NCI-H2107 (cell line): ENCODE data around the gene ANO7.

Experiments
- DNase-seq: peaks from one replicate; lab custom pipeline; 2025; lab: John Stamatoyannopoulos, UW

The ANO7 gene

GRCh38 chr2:241208058-241208457 is 19.6 kb downstream of the ANO7 start:
- no peak for DNase-seq

DNA sequence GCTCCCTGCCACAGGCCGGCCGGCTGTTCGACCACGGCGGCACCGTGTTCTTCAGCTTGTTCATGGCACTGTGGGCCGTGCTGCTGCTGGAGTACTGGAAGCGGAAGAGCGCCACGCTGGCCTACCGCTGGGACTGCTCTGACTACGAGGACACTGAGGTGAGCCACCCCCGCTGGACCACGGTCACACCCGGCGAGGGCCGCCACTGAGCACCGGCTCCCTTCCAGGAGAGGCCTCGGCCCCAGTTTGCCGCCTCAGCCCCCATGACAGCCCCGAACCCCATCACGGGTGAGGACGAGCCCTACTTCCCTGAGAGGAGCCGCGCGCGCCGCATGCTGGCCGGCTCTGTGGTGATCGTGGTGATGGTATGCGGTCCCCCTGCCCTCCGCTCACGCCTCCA is 20.8 kb downstream of the ANO7 start:
- DNase-seq: no peak

DNA sequence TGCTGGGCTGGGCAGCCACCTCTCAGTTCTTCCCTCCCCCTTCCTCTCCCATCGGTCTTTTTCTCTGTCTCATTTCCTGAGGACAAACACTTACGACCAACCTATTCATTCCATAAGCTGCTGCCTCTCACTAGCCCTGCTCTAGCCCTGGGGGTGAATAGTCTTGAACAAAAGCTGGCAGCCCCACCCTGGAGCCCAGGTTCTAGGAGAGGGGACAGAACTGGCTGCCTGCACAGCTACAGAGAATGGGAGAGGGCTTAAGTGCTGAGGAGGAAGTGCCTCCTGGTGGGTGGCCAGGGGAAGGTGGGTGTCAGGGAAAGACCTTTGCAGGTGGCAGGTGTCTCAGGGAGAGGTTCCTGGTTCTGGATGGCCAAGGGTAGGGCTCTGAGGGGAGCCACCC is 22.8 kb downstream of the ANO7 start:
- DNase-seq: no peak

DNA sequence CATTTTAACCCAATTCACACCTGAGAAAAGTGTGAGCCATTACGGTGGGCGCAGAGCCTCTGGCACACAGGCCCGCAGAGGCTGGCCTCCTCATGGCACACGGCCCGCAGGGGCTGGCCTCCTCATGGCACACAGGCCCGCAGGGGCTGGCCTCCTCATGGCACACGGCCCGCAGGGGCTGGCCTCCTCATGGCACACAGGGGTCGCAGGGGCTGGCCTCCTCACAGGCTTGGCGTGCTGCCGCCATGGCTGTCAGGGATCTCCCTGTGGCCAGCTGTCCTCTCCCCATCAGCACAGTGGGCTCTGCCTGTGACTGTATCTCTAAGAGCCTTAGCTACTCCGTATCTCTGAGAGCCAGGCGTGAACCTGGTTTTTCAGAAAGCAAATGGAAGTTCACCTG is 24.6 kb downstream of the ANO7 start:
- DNase-seq: no peak

GRCh38 chr2:241213567-241213966 is 25.1 kb downstream of the ANO7 start:
- no peak for DNase-seq

GRCh38 chr2:241214209-241214608 is 25.7 kb downstream of the ANO7 start:
- no peak for DNase-seq

- no peak for DNase-seq
Observed at GRCh38 chr2:241214766-241215165, 26.3 kb downstream of the ANO7 start.

- DNase-seq: no peak
Observed at GRCh38 chr2:241215421-241215820, 26.9 kb downstream of the ANO7 start.

DNA sequence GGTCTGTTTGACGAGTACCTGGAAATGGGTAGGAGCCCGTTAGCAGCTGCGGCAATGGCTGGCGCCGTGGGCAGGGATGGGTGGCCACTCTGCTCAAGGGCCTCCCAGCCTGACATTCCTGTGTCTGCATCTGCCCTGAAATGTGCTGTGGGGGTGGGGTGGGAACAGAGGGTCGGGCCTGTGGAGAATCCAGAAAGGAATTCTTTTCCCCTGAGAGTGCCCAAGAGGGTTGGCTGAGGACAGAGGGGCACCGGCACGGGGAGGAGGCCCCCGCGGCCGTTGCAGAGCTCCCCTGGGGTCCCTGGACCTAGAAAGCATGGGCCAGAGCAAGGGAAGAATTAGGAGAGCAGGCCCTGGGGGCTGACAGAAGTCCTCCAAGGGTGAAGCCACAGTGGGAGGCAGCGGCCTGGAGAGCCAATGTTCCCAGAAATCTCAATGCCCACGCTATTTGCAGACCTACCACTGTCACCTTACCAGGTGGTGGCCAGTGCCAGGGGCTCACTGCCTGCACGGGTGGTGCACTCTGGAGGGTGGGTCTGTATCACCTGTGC is 27.8 kb downstream of the ANO7 start:
- DNase-seq: no peak

DNA sequence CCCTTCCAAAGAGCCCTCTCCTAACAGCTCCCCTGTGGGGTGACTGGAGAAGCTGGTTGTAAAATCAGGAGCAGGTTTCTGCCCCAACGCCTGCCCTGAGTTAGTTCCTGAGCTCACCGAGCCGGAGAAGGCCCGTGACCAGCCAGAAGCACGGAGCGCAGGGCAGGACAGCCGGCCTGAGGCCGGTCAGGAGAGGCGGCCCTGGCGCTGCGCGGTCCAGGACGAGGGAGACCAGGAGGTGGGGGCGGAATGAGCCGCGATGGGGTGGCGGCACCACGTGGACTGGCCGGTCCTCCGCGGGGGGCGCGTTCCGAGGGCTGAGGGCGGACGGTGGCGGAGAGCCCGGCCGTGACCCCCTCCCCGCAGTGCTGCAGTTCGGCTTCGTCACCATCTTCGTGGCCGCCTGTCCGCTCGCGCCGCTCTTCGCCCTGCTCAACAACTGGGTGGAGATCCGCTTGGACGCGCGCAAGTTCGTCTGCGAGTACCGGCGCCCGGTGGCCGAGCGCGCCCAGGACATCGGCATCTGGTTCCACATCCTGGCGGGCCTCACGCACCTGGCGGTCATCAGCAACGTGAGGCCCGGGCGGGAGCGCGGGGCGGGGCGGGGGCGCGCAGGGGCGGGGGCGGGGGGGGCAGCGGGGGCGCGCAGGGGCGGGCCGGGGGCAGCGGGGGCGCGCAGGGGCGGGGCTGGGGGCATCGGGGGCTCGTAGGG is 29.0 kb downstream of the ANO7 start:
- no peak for DNase-seq

- no peak for DNase-seq
Observed at GRCh38 chr2:241218131-241219029, 29.9 kb downstream of the ANO7 start.

DNA sequence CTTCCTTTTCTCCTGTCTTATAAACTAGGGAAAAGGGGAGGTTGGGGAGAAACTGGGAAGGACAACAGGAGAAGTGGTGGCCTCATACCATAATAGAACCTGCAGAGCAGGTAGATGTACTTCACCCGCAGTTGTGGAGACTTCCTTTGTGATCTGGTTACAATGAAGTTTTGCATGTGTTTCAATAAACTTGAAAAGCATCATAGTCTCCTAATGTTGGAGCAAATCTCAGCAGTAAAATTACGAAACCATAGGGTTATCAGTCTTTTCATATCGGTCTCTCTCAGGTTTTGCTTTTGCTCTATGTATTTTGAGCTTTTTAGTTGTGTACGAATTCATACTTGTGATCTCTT is 30.5 kb downstream of the ANO7 start:
- DNase-seq: no peak

GRCh38 chr2:241219856-241220356 is 31.4 kb downstream of the ANO7 start:
- no peak for DNase-seq

DNA sequence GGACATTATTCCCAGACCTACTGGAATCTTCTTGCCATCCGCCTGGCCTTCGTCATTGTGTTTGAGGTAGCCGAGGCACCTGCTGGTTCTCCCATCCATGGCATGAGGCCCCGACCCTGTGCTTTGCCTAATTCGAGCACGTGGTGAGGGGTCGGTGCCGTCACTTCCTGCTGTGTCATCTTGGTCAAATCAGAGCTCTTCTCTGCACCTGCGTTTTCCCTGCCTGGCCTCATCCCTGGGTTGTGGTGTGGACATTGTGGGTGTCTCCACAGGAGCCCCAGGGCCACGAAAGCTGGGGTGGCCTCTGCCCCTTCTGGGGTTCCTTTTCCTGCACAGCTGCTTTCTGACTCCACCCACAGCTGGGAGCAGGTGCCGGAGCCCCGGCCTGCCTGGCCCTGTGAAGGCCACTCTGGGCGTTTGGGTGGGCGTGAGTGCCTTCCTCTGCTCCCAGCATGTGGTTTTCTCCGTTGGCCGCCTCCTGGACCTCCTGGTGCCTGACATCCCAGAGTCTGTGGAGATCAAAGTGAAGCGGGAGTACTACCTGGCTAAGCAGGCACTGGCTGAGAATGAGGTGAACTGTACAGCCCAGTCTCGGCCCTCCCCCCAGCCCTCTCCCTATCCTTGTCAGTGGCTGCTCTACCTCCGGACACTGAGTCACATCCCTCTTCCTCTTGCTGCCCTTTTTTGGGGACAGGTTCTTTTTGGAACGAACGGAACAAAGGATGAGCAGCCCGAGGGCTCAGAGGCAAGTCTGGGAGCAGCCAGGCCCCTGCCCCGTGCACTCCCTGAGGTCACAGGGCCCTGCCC is 34.9 kb downstream of the ANO7 start:
- DNase-seq: no peak

DNA sequence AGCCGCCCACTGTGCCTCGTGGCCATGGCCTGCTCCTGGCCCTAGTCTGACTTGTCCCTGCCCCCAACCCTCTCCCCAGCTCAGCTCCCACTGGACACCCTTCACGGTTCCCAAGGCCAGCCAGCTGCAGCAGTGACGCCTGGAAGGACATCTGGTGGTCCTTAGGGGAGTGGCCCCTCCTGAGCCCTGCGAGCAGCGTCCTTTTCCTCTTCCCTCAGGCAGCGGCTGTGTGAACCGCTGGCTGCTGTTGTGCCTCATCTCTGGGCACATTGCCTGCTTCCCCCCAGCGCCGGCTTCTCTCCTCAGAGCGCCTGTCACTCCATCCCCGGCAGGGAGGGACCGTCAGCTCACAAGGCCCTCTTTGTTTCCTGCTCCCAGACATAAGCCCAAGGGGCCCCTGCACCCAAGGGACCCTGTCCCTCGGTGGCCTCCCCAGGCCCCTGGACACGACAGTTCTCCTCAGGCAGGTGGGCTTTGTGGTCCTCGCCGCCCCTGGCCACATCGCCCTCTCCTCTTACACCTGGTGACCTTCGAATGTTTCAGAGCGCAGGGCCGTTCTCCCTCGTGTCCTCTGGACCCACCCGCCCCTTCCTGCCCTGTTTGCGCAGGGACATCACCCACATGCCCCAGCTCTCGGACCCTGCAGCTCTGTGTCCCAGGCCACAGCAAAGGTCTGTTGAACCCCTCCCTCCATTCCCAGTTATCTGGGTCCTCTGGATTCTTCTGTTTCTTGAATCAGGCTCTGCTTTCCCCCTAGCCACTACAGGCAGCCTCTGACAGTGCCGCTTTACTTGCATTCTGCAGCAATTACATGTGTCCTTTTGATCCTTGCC is 35.8 kb downstream of the ANO7 start:
- DNase-seq: no peak

GRCh38 chr2:241224851-241225438 is 36.5 kb downstream of the ANO7 start:
- no peak for DNase-seq

DNA sequence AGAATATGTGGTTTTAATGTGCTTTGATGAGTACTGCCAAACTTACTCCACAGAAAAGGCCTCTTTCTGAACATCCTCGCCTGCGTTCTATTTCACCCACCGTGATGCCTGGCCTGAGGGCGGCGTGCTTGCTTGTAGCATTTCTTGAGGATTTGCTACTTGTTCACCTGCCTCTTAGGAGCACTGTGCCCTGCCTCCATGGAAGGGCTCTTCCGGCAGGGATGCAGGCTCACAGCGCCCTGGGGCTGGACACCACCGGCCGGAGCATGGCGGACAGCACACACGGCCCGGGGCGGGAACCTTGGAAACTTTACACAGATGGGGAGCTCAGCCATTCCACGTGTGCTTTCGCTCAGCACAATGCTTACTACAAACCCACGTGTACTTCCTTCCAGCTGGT is 37.1 kb downstream of the ANO7 start:
- DNase-seq: no peak

- DNase-seq: no peak
Observed at GRCh38 chr2:241225983-241226382, 37.5 kb downstream of the ANO7 start.

GRCh38 chr2:241226723-241227572 is 38.5 kb downstream of the ANO7 start:
- DNase-seq: no peak

- DNase-seq: no peak
Observed at GRCh38 chr2:241227594-241227993, 39.1 kb downstream of the ANO7 start.
